NCI-H1048 (cell line): ENCODE data around the gene CCDC167.

Source experiments
- DNase-seq: peaks from one replicate; lab custom pipeline; 2025; lab: John Stamatoyannopoulos, UW

The CCDC167 gene

GRCh38 chr6:37489697-37490336 is 9.9 kb downstream of the CCDC167 start:
- DNase-seq = no peak

- no peak for DNase-seq
Measured at GRCh38 chr6:37488476-37488875, 11.2 kb downstream of the CCDC167 start.

- DNase-seq = no peak
Measured at GRCh38 chr6:37487591-37488380, 11.9 kb downstream of the CCDC167 start.

GRCh38 chr6:37486121-37486839 is 13.4 kb downstream of the CCDC167 start:
- no peak for DNase-seq

GRCh38 chr6:37485291-37485702 is 14.4 kb downstream of the CCDC167 start:
- no peak for DNase-seq

- no peak for DNase-seq
Measured at GRCh38 chr6:37484786-37485170, 14.9 kb downstream of the CCDC167 start.

GRCh38 chr6:37483917-37484785 is 15.5 kb downstream of the CCDC167 start:
- DNase-seq = no peak

GRCh38 chr6:37483252-37483901 is 16.3 kb downstream of the CCDC167 start:
- no peak for DNase-seq

- no peak for DNase-seq
Measured at GRCh38 chr6:37482606-37483251, 17.0 kb downstream of the CCDC167 start.

GRCh38 chr6:37481711-37482605 is 17.7 kb downstream of the CCDC167 start:
- DNase-seq = no peak

- no peak for DNase-seq
Measured at GRCh38 chr6:37480951-37481534, 18.6 kb downstream of the CCDC167 start.

GRCh38 chr6:37480118-37480736 is 19.5 kb downstream of the CCDC167 start:
- no peak for DNase-seq

GRCh38 chr6:37479266-37479854 is 20.3 kb downstream of the CCDC167 start:
- DNase-seq = no peak

- DNase-seq = no peak
Measured at GRCh38 chr6:37478827-37479226, 20.9 kb downstream of the CCDC167 start.

GRCh38 chr6:37477656-37478435 is 21.8 kb downstream of the CCDC167 start:
- DNase-seq = no peak

GRCh38 chr6:37477191-37477590 is 22.5 kb downstream of the CCDC167 start:
- DNase-seq = no peak

GRCh38 chr6:37474316-37474715 is 25.4 kb downstream of the CCDC167 start:
- DNase-seq = no peak
